ENCODE measurements around the gene RFX7. TPM values are rescaled to one million over a fixed set of nuclear protein-coding genes. Genes with fewer than 3 reads are reported as not detected.

The RFX7 gene
- total and polyA plus RNA-seq, 8 donors = 0.58 to 41.4 (median 1.7) TPM

DNA sequence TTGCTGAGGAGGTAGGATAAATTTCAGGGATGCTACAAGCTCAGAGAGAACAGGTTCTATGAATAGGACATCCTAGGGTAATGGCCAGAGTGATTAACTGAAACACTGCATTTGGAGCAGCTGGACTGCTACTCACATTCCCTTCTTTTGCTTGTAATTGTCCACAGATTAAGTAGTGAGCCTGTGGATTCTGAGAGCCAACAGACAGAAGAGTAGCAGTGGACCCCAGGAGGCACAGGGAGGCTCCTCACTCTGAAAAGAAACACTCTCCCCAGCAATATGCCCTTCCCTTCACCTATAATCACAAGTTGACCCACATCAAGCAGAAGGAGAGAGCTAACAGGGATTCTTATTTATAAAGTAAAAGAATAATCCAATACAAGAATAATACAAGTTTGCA, 10.6 kb upstream of the RFX7 start:
- Histone ChIP-seq H3K27me3 (no peaks in the 10 kb centered on the region), H3K36me3 (no peaks in the 10 kb centered on the region), H3K4me3 (no peak overlapping the region), H3K27ac (no peak overlapping the region), H3K9me3 (peaks cover 0 to 5% (median 0%) of the 10 kb centered on the region in 4 donors), H3K4me1 (peaks cover 0 to 9% (median 6%) of the 10 kb centered on the region in 4 donors)
- intact Hi-C loops (cut with DNase I; ENCODE audit: low total_unique reads) = no loop called here
- DNase-seq = no peak
- TF ChIP-seq EP300 (IDR thresholded peaks at IDR 0.05) (no peak), POLR2A (IDR thresholded peaks at IDR 0.05) (no peak), POLR2AphosphoS5 (IDR thresholded peaks at IDR 0.05) (no peak)
- TF ChIP-seq, protein P1, sequence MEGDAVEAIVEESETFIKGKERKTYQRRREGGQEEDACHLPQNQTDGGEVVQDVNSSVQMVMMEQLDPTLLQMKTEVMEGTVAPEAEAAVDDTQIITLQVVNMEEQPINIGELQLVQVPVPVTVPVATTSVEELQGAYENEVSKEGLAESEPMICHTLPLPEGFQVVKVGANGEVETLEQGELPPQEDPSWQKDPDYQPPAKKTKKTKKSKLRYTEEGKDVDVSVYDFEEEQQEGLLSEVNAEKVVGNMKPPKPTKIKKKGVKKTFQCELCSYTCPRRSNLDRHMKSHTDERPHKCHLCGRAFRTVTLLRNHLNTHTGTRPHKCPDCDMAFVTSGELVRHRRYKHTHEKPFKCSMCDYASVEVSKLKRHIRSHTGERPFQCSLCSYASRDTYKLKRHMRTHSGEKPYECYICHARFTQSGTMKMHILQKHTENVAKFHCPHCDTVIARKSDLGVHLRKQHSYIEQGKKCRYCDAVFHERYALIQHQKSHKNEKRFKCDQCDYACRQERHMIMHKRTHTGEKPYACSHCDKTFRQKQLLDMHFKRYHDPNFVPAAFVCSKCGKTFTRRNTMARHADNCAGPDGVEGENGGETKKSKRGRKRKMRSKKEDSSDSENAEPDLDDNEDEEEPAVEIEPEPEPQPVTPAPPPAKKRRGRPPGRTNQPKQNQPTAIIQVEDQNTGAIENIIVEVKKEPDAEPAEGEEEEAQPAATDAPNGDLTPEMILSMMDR (IDR thresholded peaks at IDR 0.05) = no peak

DNA sequence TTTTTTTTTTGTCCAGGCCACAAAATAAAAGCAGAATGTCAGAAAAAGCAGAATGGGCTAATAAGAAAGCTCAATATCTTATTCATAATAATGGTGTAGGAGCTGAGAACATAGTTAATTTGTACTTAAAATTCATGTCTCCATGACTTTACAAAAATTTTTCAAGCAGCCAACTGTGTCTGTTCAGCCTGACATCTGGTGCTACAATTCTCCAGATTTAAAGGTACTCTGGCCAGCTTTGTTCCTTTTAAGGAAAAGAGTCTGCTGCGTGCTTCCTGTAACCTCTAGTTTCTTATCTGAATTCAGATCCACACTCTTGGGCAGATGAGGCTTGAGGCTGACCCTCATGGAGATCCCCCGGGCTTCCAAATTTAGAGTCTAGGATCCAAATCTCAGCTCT, 8.7 kb upstream of the RFX7 start:
- intact Hi-C loops (cut with DNase I; ENCODE audit: low total_unique reads) = no loop called here

DNA sequence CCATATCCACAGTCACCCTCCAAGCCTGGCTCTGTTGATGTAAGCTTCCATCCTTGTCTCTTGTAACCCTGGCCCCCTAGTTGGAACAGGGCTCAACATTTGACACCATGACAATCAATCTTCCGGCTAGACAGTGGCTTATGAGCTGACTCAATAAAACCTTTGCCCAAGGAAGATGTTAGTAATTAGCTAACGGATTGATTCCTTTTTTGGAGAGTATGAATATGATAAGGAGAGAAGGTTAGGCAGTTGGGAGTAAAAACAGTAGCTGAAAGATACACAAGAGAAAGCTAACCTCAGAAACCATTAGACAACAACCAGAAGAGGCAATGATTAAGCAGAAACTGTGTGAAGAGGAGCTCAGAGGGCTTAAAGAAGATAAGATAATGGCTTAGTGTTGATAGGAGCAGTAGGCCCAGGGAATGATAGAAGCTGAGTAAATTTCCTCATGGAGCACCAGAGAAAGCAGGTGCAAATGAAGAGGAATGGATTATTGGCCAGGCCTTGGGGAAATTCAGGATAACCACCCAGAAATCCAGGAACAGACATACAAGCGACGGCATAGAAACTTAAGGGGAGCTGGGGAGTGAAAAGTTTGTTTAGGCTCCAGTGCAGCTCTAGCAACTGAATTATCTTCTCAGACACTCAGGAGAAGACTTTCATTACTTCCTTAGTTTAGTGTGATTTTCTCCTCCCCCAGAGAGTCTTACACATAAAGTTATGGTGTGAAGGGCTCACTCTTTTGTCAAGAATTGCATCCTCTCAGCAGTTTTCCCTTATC, 7.8 kb upstream of the RFX7 start:
- intact Hi-C loops (cut with DNase I; ENCODE audit: low total_unique reads) = no loop called here
- TF ChIP-seq EP300 (IDR thresholded peaks at IDR 0.05) (no peak), POLR2AphosphoS5 (IDR thresholded peaks at IDR 0.05) (no peak), POLR2A (IDR thresholded peaks at IDR 0.05) (no peak)
- TF ChIP-seq, protein P1 (IDR thresholded peaks at IDR 0.05) = no peak
- WGBS, 5 donors = 76 to 87% (median 85%) methylated on average over 4 of the region's 4 CpGs
- Histone ChIP-seq H3K4me1 (peaks cover 0 to 25% (median 12%) of the 10 kb centered on the region in 4 donors), H3K27me3 (no peaks in the 10 kb centered on the region), H3K36me3 (no peaks in the 10 kb centered on the region), H3K27ac (no peak overlapping the region), H3K9me3 (no peaks in the 10 kb centered on the region), H3K4me3 (no peak overlapping the region)
- no peak for DNase-seq

More for the DNA sequence above, 8.7 kb upstream of the RFX7 start:
- Histone ChIP-seq H3K4me1 (peaks cover 0 to 24% (median 12%) of the 10 kb centered on the region in 4 donors), H3K4me3 (no peak overlapping the region), H3K9me3 (no peaks in the 10 kb centered on the region), H3K36me3 (no peaks in the 10 kb centered on the region), H3K27me3 (no peaks in the 10 kb centered on the region), H3K27ac (no peak overlapping the region)
- DNase-seq = peak in 1 of 2 donors; percentile 19
- 26 to 51% (median 47%) methylated on average over 2 of the region's 2 CpGs for WGBS, 5 donors
- TF ChIP-seq, protein P1 (IDR thresholded peaks at IDR 0.05) = no peak
- no peak for TF ChIP-seq POLR2A (IDR thresholded peaks at IDR 0.05)

DNA sequence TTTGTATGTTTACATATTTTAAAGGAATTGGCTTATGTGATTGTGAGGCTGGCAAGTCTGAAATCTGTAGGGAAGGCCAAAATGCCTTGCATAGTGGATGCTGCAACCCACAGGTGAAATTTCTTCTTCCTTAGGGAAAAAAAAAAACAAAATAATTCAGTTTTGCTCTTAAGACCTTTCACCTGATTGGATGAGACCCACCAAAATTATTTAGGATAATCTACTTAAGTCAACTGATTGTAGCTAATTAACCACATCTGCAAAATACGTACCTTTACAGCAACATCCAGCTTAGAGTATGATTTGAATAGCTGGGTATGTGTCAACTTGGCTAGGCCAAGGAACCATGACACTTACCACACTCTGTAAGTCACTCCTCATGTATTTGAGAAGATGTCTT, 6.9 kb upstream of the RFX7 start:
- no peak overlapping the region for H3K4me3 ChIP-seq
- intact Hi-C loops (cut with DNase I; ENCODE audit: low total_unique reads) = no loop called here
- no peaks in the 10 kb centered on the region for H3K9me3 ChIP-seq
- 93 to 100% (median 96%) methylated on average over 1 of the region's 1 CpG for WGBS, 5 donors
- H3K36me3 ChIP-seq = no peaks in the 10 kb centered on the region
- H3K27me3 ChIP-seq = no peaks in the 10 kb centered on the region
- no peak for TF ChIP-seq POLR2AphosphoS5 (IDR thresholded peaks at IDR 0.05)
- TF ChIP-seq, protein P1 (IDR thresholded peaks at IDR 0.05) = no peak
- no peak for TF ChIP-seq POLR2A (IDR thresholded peaks at IDR 0.05)
- no peak for TF ChIP-seq EP300 (IDR thresholded peaks at IDR 0.05)
- DNase-seq = no peak
- H3K4me1 ChIP-seq = peaks cover 1 to 33% (median 17%) of the 10 kb centered on the region in 4 donors
- no peak overlapping the region for H3K27ac ChIP-seq
